ENCODE measurements around the gene FCSK. TPM values are rescaled to one million over a fixed set of nuclear protein-coding genes. Genes with fewer than 3 reads are reported as not detected.
"Not testable (repeated sequence)": the region's sequence is repeated elsewhere in the genome, so short reads cannot be mapped to it uniquely, and the experiment has no call there.

Gene FCSK
- total RNA-seq, 4 donors from 2014 or later = 12.1 to 65.3 (median 22.9) TPM

GRCh38 chr16:70441406-70441990 lies 12.9 kb upstream of the FCSK start:
- no peaks in the 10 kb centered on the region for H3K27me3 ChIP-seq
- peaks cover 0 to 5% of the 10 kb centered on the region in 2 donors for H3K4me1 ChIP-seq
- intact Hi-C loops (cut with DNase I; ENCODE audit: low total_unique reads) = no loop called here
- DNase-seq = no peak
- no peak overlapping the region for H3K4me3 ChIP-seq
- no peaks in the 10 kb centered on the region for H3K36me3 ChIP-seq
- no peak overlapping the region for H3K27ac ChIP-seq
- no peaks in the 10 kb centered on the region for H3K9me3 ChIP-seq
- TF ChIP-seq, protein P1, sequence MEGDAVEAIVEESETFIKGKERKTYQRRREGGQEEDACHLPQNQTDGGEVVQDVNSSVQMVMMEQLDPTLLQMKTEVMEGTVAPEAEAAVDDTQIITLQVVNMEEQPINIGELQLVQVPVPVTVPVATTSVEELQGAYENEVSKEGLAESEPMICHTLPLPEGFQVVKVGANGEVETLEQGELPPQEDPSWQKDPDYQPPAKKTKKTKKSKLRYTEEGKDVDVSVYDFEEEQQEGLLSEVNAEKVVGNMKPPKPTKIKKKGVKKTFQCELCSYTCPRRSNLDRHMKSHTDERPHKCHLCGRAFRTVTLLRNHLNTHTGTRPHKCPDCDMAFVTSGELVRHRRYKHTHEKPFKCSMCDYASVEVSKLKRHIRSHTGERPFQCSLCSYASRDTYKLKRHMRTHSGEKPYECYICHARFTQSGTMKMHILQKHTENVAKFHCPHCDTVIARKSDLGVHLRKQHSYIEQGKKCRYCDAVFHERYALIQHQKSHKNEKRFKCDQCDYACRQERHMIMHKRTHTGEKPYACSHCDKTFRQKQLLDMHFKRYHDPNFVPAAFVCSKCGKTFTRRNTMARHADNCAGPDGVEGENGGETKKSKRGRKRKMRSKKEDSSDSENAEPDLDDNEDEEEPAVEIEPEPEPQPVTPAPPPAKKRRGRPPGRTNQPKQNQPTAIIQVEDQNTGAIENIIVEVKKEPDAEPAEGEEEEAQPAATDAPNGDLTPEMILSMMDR (IDR thresholded peaks at IDR 0.05) = no peak

DNA sequence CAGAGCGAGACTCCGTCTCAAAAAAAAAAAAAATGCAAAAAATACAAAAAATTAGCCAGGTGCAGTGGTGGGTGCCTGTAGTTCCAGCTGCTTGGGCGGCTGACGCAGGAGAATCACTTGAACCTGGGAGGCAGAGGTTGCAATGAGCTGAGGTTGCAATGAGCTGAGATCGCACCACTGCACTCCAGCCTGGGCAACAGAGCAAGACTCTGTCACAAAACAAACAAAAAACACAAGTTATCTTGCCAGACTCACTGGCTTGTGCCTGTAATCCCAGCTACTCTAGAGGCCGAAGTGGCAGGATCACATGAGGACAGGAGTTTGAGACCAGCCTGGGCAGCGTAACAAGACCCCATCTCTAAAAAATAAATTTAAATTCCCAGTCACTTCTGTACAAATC lies 12.1 kb upstream of the FCSK start:
- no peak overlapping the region for H3K27ac ChIP-seq
- no peaks in the 10 kb centered on the region for H3K9me3 ChIP-seq
- intact Hi-C loops (cut with DNase I; ENCODE audit: low total_unique reads) = no loop called here
- H3K4me1 ChIP-seq = no peaks in the 10 kb centered on the region
- H3K36me3 ChIP-seq = no peaks in the 10 kb centered on the region
- H3K27me3 ChIP-seq = no peaks in the 10 kb centered on the region
- no peak overlapping the region for H3K4me3 ChIP-seq
- TF ChIP-seq POLR2A (IDR thresholded peaks at IDR 0.05) = no peak
- TF ChIP-seq, protein P1 (IDR thresholded peaks at IDR 0.05) = no peak
- no peak for DNase-seq

GRCh38 chr16:70444249-70445063 lies 9.9 kb upstream of the FCSK start:
- Histone ChIP-seq H3K4me1 (no peaks in the 10 kb centered on the region), H3K27ac (no peak overlapping the region), H3K36me3 (no peaks in the 10 kb centered on the region), H3K4me3 (no peak overlapping the region), H3K9me3 (no peaks in the 10 kb centered on the region), H3K27me3 (no peaks in the 10 kb centered on the region)
- DNase-seq = no peak
- no peak for TF ChIP-seq POLR2A (IDR thresholded peaks at IDR 0.05)
- intact Hi-C loops (cut with DNase I; ENCODE audit: low total_unique reads) = no loop called here

GRCh38 chr16:70448075-70448474 lies 6.3 kb upstream of the FCSK start:
- Histone ChIP-seq H3K9me3 (no peaks in the 10 kb centered on the region), H3K27me3 (no peaks in the 10 kb centered on the region), H3K4me1 (no peaks in the 10 kb centered on the region), H3K4me3 (no peak overlapping the region), H3K27ac (no peak overlapping the region), H3K36me3 (no peaks in the 10 kb centered on the region)
- intact Hi-C loops (cut with DNase I; ENCODE audit: low total_unique reads) = no loop called here
- TF ChIP-seq POLR2A (IDR thresholded peaks at IDR 0.05) = no peak
- no peak for DNase-seq

DNA sequence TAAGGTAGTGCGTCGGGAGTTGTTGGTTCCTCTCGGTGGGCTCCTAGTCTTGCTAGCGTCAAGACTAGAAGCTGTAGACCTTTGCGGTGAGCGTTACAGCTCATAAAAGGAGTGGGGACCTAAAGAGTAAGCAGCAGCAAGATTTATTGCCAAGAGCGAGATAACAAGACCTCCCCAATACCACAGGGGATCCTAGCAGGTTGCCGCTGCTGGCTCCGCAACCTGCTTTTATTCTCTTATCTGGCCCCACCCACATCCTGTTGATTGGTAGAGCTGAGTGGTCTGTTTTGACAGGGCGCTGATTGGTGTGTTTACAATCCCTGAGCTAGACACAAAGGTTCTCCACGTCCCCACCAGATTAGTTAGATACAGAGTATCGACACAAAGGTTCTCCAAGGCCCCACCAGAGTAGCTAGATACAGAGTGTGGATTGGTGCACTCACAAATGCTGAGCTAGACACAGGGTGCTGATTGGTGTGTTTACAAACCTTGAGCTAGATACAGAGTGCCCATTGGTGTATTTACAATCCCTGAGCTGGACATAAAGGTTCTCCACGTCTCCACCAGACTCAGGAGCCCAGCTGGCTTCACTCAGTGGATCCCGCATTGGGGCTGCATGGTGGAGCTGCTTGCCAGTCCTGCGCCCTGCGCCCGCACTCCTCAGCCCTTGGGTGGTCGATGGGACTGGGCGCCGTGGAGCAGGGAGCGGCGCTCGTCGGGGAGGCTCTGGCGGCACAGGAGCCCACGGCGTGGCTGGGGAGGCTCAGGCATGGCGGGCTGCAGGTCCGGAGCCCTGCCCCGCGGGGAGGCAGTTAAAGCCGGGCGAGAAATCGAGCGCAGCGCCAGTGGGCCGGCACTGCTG lies 4.0 kb upstream of the FCSK start:
- H3K4me3 ChIP-seq = peak overlapping the region in 1 of 2 donors; percentile 10
- H3K36me3 ChIP-seq; DNase-seq; H3K4me1 ChIP-seq; H3K27me3 ChIP-seq; intact Hi-C loops (cut with DNase I; ENCODE audit: low total_unique reads); H3K9me3 ChIP-seq; H3K27ac ChIP-seq: not testable (repeated sequence)

GRCh38 chr16:70451004-70451340 lies 3.4 kb upstream of the FCSK start:
- H3K27me3 ChIP-seq; H3K4me1 ChIP-seq; intact Hi-C loops (cut with DNase I; ENCODE audit: low total_unique reads); H3K9me3 ChIP-seq; DNase-seq; H3K27ac ChIP-seq; H3K36me3 ChIP-seq: not testable (repeated sequence)
- H3K4me3 ChIP-seq = peak overlapping the region in 1 of 2 donors; percentile 10

Measured in uterus (tissue), 4 donors.